ENCODE data around the gene PRPSAP1. TPM values are rescaled to one million over a fixed set of nuclear protein-coding genes. Genes with fewer than 3 reads are reported as not detected.

Gene PRPSAP1
- total and polyA plus RNA-seq, 4 experiments from 2014 or later: 55.2 to 99.1 (median 64.6) TPM

GRCh38 chr17:76281573-76282371, 71.9 kb downstream of the PRPSAP1 start:
- Histone ChIP-seq H3K9me3 (ENCODE audit: control insufficient read depth in 1 of 2, low read length in 2 of 2) (no peaks in the 10 kb centered on the region), H3K36me3 (ENCODE audit: insufficient read depth, low read length) (no peaks in the 10 kb centered on the region), H3K4me1 (ENCODE audit: insufficient read depth, low read length) (peaks cover 5% of the 10 kb centered on the region), H3K27ac (ENCODE audit: low read depth, low read length) (no peak overlapping the region), H3K4me3 (ENCODE audit: low read length in 2 of 2) (no peak overlapping the region), H3K27me3 (ENCODE audit: insufficient read depth, low read length) (no peaks in the 10 kb centered on the region)
- Mint-ChIP-seq H3K4me1 (peaks cover 4 to 5% (median 4%) of the 10 kb centered on the region in 4 donors), H3K36me3 (peaks cover 0 to 1% of the 10 kb centered on the region in 2 donors), H3K4me3 (no peak overlapping the region), H3K27ac (peak overlapping the region in 1 of 7 donors; percentile 16), H3K9me3 (no peaks in the 10 kb centered on the region), H3K27me3 (no peaks in the 10 kb centered on the region)
- POLR2A ChIA-PET (ENCODE audit: partially characterized antibody): interaction anchor here (1.0 to 5.2 kb wide), 4 partner anchors 12 to 160 kb away, joined by 3 to 53 read pairs (median 30); no protein-coding TSS in a partner anchor
- CTCF ChIA-PET (ENCODE audit: partially characterized antibody): interaction anchor here (1.4 to 6.5 kb wide), 8 partner anchors 16 to 268 kb away, joined by 3 to 232 read pairs (median 38); partner anchors contain the start of genes FOXJ1 and UBALD2
- no peak for DNase-seq
- intact Hi-C loops (cut with micrococcal nuclease): no loop called here

DNA sequence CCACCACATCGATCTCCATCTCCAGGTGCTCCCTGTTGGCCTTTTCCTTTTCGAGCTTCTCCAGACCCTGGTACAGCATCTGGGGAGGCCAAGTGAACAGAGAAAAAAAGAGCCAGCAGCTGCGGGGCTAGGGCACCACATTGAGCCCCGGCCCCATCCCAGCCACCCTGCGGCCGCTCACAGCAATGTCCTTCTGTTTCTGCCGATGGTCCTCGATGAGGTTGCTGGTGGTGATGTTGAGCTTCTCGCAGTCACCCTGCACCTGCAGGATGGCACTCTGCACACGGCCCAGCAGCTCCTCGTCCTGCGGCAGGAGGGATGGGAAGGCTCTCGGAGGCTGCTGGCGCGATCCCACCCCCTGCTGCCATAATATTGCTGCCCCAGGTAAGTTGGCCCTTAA, 73.1 kb downstream of the PRPSAP1 start:
- intact Hi-C loops (cut with micrococcal nuclease): no loop called here
- peak overlapping the region in 1 of 7 donors; percentile 16 for H3K27ac Mint-ChIP-seq
- CTCF ChIA-PET (ENCODE audit: partially characterized antibody): interaction anchor here (1.1 to 6.5 kb wide), 27 partner anchors 9 to 267 kb away, joined by 3 to 232 read pairs (median 15); partner anchors contain the start of genes EXOC7, FOXJ1, SRP68 and UBALD2
- no peak for DNase-seq
- Histone ChIP-seq H3K9me3 (ENCODE audit: control insufficient read depth in 1 of 2, low read length in 2 of 2) (no peaks in the 10 kb centered on the region), H3K4me3 (ENCODE audit: low read length in 2 of 2) (no peak overlapping the region), H3K36me3 (ENCODE audit: insufficient read depth, low read length) (no peaks in the 10 kb centered on the region), H3K27ac (ENCODE audit: low read depth, low read length) (no peak overlapping the region), H3K27me3 (ENCODE audit: insufficient read depth, low read length) (no peaks in the 10 kb centered on the region), H3K4me1 (ENCODE audit: insufficient read depth, low read length) (peaks cover 6% of the 10 kb centered on the region)
- POLR2A ChIA-PET (ENCODE audit: partially characterized antibody): interaction anchor here (0.8 to 5.2 kb wide), 10 partner anchors 11 to 165 kb away, joined by 3 to 53 read pairs (median 6); no protein-coding TSS in a partner anchor
- H3K9me3 Mint-ChIP-seq: no peaks in the 10 kb centered on the region
- H3K4me3 Mint-ChIP-seq: no peak overlapping the region
- H3K27me3 Mint-ChIP-seq: no peaks in the 10 kb centered on the region
- H3K36me3 Mint-ChIP-seq: peaks cover 0 to 1% of the 10 kb centered on the region in 2 donors
- H3K4me1 Mint-ChIP-seq: peaks cover 7 to 14% (median 9%) of the 10 kb centered on the region in 4 donors

DNA sequence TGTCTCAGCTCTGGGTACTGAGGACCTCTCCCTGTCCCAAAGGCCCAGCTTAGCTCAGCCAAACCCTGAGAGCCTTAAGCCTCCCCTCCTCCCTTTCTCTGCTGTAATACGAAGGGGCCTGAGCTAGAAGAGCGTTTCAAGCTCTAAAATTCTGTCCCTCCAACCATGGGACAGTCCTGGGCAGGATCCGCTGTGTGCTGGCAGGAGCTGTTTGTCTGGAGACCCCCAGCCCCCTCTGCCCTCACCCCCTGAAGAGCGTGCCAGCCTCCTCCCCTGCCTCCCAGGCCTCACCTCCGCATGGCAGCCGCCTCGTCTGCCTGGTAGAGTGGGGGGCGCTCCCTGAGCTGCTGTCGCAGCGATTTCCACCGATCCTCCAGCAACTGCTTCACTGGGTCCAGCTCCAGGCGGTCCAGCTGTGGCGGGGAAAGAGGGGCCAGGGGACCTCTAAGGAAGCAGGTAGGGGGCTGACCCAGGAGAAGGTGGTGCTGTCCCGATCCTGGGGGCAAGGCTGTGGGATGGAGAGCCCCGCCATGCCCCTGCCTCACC, 73.9 kb downstream of the PRPSAP1 start:
- H3K4me3 ChIP-seq (ENCODE audit: low read length in 2 of 2): no peak overlapping the region
- no peaks in the 10 kb centered on the region for H3K27me3 ChIP-seq (ENCODE audit: insufficient read depth, low read length)
- no peaks in the 10 kb centered on the region for H3K9me3 ChIP-seq (ENCODE audit: control insufficient read depth in 1 of 2, low read length in 2 of 2)
- Mint-ChIP-seq H3K27me3 (no peaks in the 10 kb centered on the region), H3K9me3 (no peaks in the 10 kb centered on the region), H3K27ac (peak overlapping the region in 3 of 7 donors; percentile 25 to 77 (median 59)), H3K4me1 (peaks cover 7 to 21% (median 10%) of the 10 kb centered on the region in 4 donors), H3K4me3 (no peak overlapping the region), H3K36me3 (peaks cover 0 to 1% of the 10 kb centered on the region in 2 donors)
- H3K36me3 ChIP-seq (ENCODE audit: insufficient read depth, low read length): no peaks in the 10 kb centered on the region
- intact Hi-C loops (cut with micrococcal nuclease): loop anchor here (1.0 kb wide), 5 partner anchors 19 to 266 kb away; no protein-coding TSS in a partner anchor
- no peak overlapping the region for H3K27ac ChIP-seq (ENCODE audit: low read depth, low read length)
- DNase-seq: no peak
- ChIA-PET CTCF (ENCODE audit: partially characterized antibody) (interaction anchor here (0.5 to 6.5 kb wide), 60 partner anchors 8 to 347 kb away, joined by 3 to 232 read pairs (median 6); partner anchors contain the start of genes EXOC7, FOXJ1, SRP68 and UBALD2), POLR2A (ENCODE audit: partially characterized antibody) (interaction anchor here (0.6 to 5.2 kb wide), 22 partner anchors 10 to 266 kb away, joined by 3 to 53 read pairs (median 5); partner anchors contain the start of genes EXOC7, FOXJ1 and UBALD2)
- peaks cover 10% of the 10 kb centered on the region for H3K4me1 ChIP-seq (ENCODE audit: insufficient read depth, low read length)

DNA sequence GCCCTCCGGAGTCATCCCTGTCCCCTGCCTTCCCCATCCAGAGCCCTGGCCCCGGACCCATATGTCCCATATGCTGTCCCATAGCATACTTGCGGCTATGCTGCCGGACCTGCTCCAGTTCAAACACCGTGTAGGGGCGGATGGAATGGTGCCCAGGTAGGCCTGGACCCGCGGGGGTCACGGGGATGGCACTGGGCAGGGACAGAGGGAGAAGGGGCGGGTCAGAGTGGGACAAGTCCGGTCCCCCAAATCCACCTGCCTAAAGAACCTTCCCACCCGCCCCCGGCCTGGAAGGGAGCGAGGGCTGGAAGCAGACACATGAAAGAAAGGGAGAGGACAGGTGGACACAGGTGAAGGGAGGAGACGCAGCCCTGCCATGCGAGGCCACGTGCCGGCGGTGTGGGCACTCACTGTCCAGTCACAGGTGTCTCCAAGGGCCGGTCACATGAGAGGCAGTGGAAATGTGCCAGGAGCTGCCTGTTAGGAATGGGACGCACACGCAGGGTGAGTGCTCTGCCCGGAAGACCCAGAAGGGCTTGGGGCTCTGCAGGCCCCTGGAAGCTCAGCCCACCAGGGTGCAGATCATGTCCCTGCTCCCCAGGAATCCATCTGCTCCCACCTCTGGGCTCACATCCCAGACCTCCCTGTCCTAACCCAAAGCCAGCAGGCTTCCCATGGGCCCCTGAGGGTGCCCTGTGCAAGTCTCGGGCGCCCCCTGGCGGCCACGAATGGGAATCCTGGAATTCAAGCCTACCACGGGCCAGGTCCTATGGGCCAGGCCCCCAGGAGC, 74.6 kb downstream of the PRPSAP1 start:
- POLR2A ChIA-PET (ENCODE audit: partially characterized antibody): interaction anchor here (0.5 to 5.2 kb wide), 21 partner anchors 9 to 265 kb away, joined by 3 to 53 read pairs (median 5); partner anchors contain the start of genes EXOC7, FOXJ1 and UBALD2
- H3K27ac ChIP-seq (ENCODE audit: low read depth, low read length): no peak overlapping the region
- Mint-ChIP-seq H3K27me3 (no peaks in the 10 kb centered on the region), H3K27ac (peak overlapping the region in 3 of 7 donors; percentile 25 to 77 (median 59)), H3K36me3 (peaks cover 0 to 1% of the 10 kb centered on the region in 2 donors), H3K4me3 (no peak overlapping the region), H3K4me1 (peaks cover 7 to 28% (median 10%) of the 10 kb centered on the region in 4 donors), H3K9me3 (no peaks in the 10 kb centered on the region)
- no peaks in the 10 kb centered on the region for H3K36me3 ChIP-seq (ENCODE audit: insufficient read depth, low read length)
- no peaks in the 10 kb centered on the region for H3K27me3 ChIP-seq (ENCODE audit: insufficient read depth, low read length)
- CTCF ChIA-PET (ENCODE audit: partially characterized antibody): interaction anchor here (0.5 to 6.5 kb wide), 61 partner anchors 9 to 346 kb away, joined by 3 to 232 read pairs (median 6); partner anchors contain the start of genes EXOC7, FOXJ1, SRP68 and UBALD2
- no peak overlapping the region for H3K4me3 ChIP-seq (ENCODE audit: low read length in 2 of 2)
- H3K4me1 ChIP-seq (ENCODE audit: insufficient read depth, low read length): peaks cover 17% of the 10 kb centered on the region
- peak; percentile 78 to 84 (median 79) for DNase-seq
- H3K9me3 ChIP-seq (ENCODE audit: control insufficient read depth in 1 of 2, low read length in 2 of 2): no peaks in the 10 kb centered on the region
- intact Hi-C loops (cut with micrococcal nuclease): loop anchor here (1.0 kb wide), 5 partner anchors 20 to 265 kb away; no protein-coding TSS in a partner anchor

- no peaks in the 10 kb centered on the region for H3K36me3 ChIP-seq (ENCODE audit: insufficient read depth, low read length)
- H3K4me1 Mint-ChIP-seq: peaks cover 7 to 35% (median 12%) of the 10 kb centered on the region in 4 donors
- H3K36me3 Mint-ChIP-seq: peaks cover 0 to 1% of the 10 kb centered on the region in 2 donors
- no peaks in the 10 kb centered on the region for H3K27me3 ChIP-seq (ENCODE audit: insufficient read depth, low read length)
- H3K4me3 Mint-ChIP-seq: no peak overlapping the region
- DNase-seq: peak in 1 of 5 donors; percentile 16
- CTCF ChIA-PET (ENCODE audit: partially characterized antibody): interaction anchor here (0.8 to 6.5 kb wide), 20 partner anchors 10 to 265 kb away, joined by 3 to 232 read pairs (median 25); partner anchors contain the start of genes EXOC7 and FOXJ1
- no peak overlapping the region for H3K4me3 ChIP-seq (ENCODE audit: low read length in 2 of 2)
- peaks cover 25% of the 10 kb centered on the region for H3K4me1 ChIP-seq (ENCODE audit: insufficient read depth, low read length)
- intact Hi-C loops (cut with micrococcal nuclease): no loop called here
- no peaks in the 10 kb centered on the region for H3K9me3 ChIP-seq (ENCODE audit: control insufficient read depth in 1 of 2, low read length in 2 of 2)
- H3K27ac ChIP-seq (ENCODE audit: low read depth, low read length): no peak overlapping the region
- POLR2A ChIA-PET (ENCODE audit: partially characterized antibody): interaction anchor here (0.5 to 5.2 kb wide), 5 partner anchors 9 to 156 kb away, joined by 4 to 53 read pairs (median 30); partner anchors contain the start of gene UBALD2
- no peaks in the 10 kb centered on the region for H3K27me3 Mint-ChIP-seq
- no peaks in the 10 kb centered on the region for H3K9me3 Mint-ChIP-seq
- peak overlapping the region in 2 of 7 donors; percentile 47 to 57 for H3K27ac Mint-ChIP-seq
Observed at GRCh38 chr17:76278268-76278908, 75.3 kb downstream of the PRPSAP1 start.
